Amygdala (tissue), 56 donors: ENCODE results near the gene NFATC1.
"Not testable (repeated sequence)": the region's sequence is repeated elsewhere in the genome, so short reads cannot be mapped to it uniquely, and the experiment has no call there.

Experiments used
- DNase-seq, 56 donors: peaks; one replicate each; lab custom pipeline; 2025; lab: John Stamatoyannopoulos, UW

The NFATC1 gene

GRCh38 chr18:79468119-79468789 is 72.5 kb downstream of the NFATC1 start:
- no peak for DNase-seq

- no peak for DNase-seq
These were observed 73.6 kb downstream of the NFATC1 start for GRCh38 chr18:79469309-79469708.

GRCh38 chr18:79469751-79470505 is 74.2 kb downstream of the NFATC1 start:
- no peak for DNase-seq

GRCh38 chr18:79470547-79470946 is 74.8 kb downstream of the NFATC1 start:
- no peak for DNase-seq

GRCh38 chr18:79471046-79471445 is 75.3 kb downstream of the NFATC1 start:
- no peak for DNase-seq

- no peak for DNase-seq
These were observed 75.9 kb downstream of the NFATC1 start for GRCh38 chr18:79471597-79471996.

- DNase-seq, result no peak
These were observed 76.4 kb downstream of the NFATC1 start for GRCh38 chr18:79472176-79472575.

- DNase-seq, result no peak
These were observed 77.2 kb downstream of the NFATC1 start for GRCh38 chr18:79472946-79473345.

GRCh38 chr18:79476031-79476917 is 80.5 kb downstream of the NFATC1 start:
- DNase-seq, result no peak

GRCh38 chr18:79476918-79477571 is 81.3 kb downstream of the NFATC1 start:
- no peak for DNase-seq

GRCh38 chr18:79477711-79478483 is 82.2 kb downstream of the NFATC1 start:
- DNase-seq, result no peak

GRCh38 chr18:79478484-79479115 is 82.9 kb downstream of the NFATC1 start:
- DNase-seq, result no peak

- DNase-seq, result no peak
These were observed 83.5 kb downstream of the NFATC1 start for GRCh38 chr18:79479116-79479760.

- DNase-seq, result no peak
These were observed 84.0 kb downstream of the NFATC1 start for GRCh38 chr18:79479761-79480161.

GRCh38 chr18:79480171-79481045 is 84.7 kb downstream of the NFATC1 start:
- no peak for DNase-seq

GRCh38 chr18:79481046-79481790 is 85.5 kb downstream of the NFATC1 start:
- DNase-seq, result no peak

- DNase-seq, result not testable (repeated sequence)
These were observed 87.7 kb downstream of the NFATC1 start for GRCh38 chr18:79483393-79483792.
